Measurements from ENCODE around the gene ARHGAP20. TPM values are rescaled to one million over a fixed set of nuclear protein-coding genes. Genes with fewer than 3 reads are reported as not detected.

ARHGAP20 gene
- total RNA-seq, 1 donor from 2014 or later: 0.62 TPM

- Mint-ChIP-seq H3K27me3 (ENCODE audit: low read depth) (peaks cover 23% of the 10 kb centered on the region), H3K9me3 (ENCODE audit: low read depth) (no peaks in the 10 kb centered on the region), H3K36me3 (ENCODE audit: low read depth) (no peaks in the 10 kb centered on the region), H3K4me1 (ENCODE audit: low read depth) (peaks cover 6% of the 10 kb centered on the region), H3K27ac (ENCODE audit: unreplicated experiment) (no peak overlapping the region), H3K4me3 (ENCODE audit: unreplicated experiment) (no peak overlapping the region)
- no peak for DNase-seq (ENCODE audit: low spot score)
- TF ChIP-seq CTCF (IDR thresholded peaks at IDR 0.05): no peak
Measured at GRCh38 chr11:110720431-110721275, 8.4 kb upstream of the ARHGAP20 start.

DNA sequence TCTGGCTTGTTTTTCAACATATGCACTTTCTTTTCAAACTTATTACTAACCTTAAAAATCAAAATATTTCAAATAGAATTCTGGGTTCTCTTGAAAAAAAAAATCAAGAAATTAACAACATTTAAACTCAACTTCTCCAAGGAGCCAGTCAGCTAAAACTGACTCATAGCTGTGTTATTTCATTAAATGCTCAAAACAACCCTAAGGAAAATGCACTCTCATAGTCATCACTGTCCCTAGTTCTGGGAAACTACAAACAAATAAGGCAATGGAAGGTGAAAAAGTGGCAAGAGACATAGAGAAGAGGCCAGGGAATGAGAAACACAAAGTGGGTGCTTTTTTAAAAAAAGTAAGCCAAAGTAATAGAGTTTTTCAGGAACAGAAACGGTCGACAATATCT is 4.1 kb upstream of the ARHGAP20 start:
- Mint-ChIP-seq H3K9me3 (ENCODE audit: low read depth) (no peaks in the 10 kb centered on the region), H3K36me3 (ENCODE audit: low read depth) (no peaks in the 10 kb centered on the region), H3K4me1 (ENCODE audit: low read depth) (peaks cover 20% of the 10 kb centered on the region), H3K27me3 (ENCODE audit: low read depth) (peaks cover 2% of the 10 kb centered on the region), H3K27ac (ENCODE audit: unreplicated experiment) (no peak overlapping the region), H3K4me3 (ENCODE audit: unreplicated experiment) (no peak overlapping the region)
- no peak for TF ChIP-seq CTCF (IDR thresholded peaks at IDR 0.05)
- no peak for DNase-seq (ENCODE audit: low spot score)

GRCh38 chr11:110715541-110715940 is 3.3 kb upstream of the ARHGAP20 start:
- no peak for DNase-seq (ENCODE audit: low spot score)
- Mint-ChIP-seq H3K4me3 (ENCODE audit: unreplicated experiment) (no peak overlapping the region), H3K36me3 (ENCODE audit: low read depth) (no peaks in the 10 kb centered on the region), H3K9me3 (ENCODE audit: low read depth) (no peaks in the 10 kb centered on the region), H3K4me1 (ENCODE audit: low read depth) (peaks cover 23% of the 10 kb centered on the region), H3K27ac (ENCODE audit: unreplicated experiment) (no peak overlapping the region), H3K27me3 (ENCODE audit: low read depth) (peaks cover under 1% of the 10 kb centered on the region)
- no peak for TF ChIP-seq CTCF (IDR thresholded peaks at IDR 0.05)

- H3K4me3 Mint-ChIP-seq (ENCODE audit: unreplicated experiment): peak overlapping the region; percentile 64
- H3K4me1 Mint-ChIP-seq (ENCODE audit: low read depth): peaks cover 25% of the 10 kb centered on the region
- no peaks in the 10 kb centered on the region for H3K36me3 Mint-ChIP-seq (ENCODE audit: low read depth)
- DNase-seq (ENCODE audit: low spot score): no peak
- no peak for TF ChIP-seq CTCF (IDR thresholded peaks at IDR 0.05)
- H3K27ac Mint-ChIP-seq (ENCODE audit: unreplicated experiment): no peak overlapping the region
- peaks cover 8% of the 10 kb centered on the region for H3K27me3 Mint-ChIP-seq (ENCODE audit: low read depth)
- no peaks in the 10 kb centered on the region for H3K9me3 Mint-ChIP-seq (ENCODE audit: low read depth)
Measured at GRCh38 chr11:110713449-110713776, 1.2 kb upstream of the ARHGAP20 start.

- H3K36me3 Mint-ChIP-seq (ENCODE audit: low read depth): peaks cover under 1% of the 10 kb centered on the region
- H3K4me1 Mint-ChIP-seq (ENCODE audit: low read depth): peaks cover 25% of the 10 kb centered on the region
- no peak overlapping the region for H3K27ac Mint-ChIP-seq (ENCODE audit: unreplicated experiment)
- H3K9me3 Mint-ChIP-seq (ENCODE audit: low read depth): no peaks in the 10 kb centered on the region
- DNase-seq (ENCODE audit: low spot score): peak; percentile 86
- peak; percentile 71 for TF ChIP-seq CTCF (IDR thresholded peaks at IDR 0.05)
- H3K4me3 Mint-ChIP-seq (ENCODE audit: unreplicated experiment): peak overlapping the region; percentile 64
- H3K27me3 Mint-ChIP-seq (ENCODE audit: low read depth): peaks cover 8% of the 10 kb centered on the region
Measured at GRCh38 chr11:110712659-110713448, 617 bp upstream of the ARHGAP20 start.

Measured in chondrocyte (in vitro differentiated cells).